Measurements from ENCODE around the gene RDX.

RDX gene

DNA sequence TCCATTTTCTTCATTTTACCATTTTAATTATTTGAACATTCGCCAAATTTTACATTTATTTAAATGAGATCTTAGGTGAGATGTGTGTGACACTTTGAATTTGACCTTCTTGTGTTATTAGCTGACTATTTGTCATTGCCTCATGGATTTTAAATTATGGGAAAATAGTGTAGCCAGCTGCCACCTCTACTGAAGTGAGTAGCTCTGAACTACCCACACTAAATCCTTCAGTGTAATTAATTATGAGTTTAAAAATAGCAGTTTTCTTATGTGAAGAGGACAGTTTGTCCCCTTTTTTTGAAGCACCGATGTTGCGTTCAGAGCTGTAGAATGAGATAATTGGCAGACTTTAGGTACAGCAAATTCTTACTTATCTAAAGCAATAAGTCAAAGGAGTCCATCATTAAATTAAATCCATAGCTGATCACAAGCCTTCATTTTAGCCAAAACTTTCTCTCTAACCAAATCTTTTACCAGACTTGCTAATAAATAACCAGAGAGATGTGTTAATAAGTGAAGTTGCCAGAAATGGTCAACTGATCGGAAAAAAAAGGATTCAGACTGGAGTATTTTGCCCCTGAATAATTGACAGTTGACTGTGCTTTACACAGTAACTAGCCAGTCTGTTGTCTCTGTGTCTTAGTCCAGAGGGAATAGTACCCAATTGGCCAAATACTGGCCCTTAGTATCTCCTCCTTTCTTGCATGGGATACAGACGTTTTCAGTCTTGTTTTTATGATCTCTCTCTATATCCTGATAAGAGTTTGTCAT, 128.2 kb downstream of the RDX start:
- no peak for DNase-seq

DNA sequence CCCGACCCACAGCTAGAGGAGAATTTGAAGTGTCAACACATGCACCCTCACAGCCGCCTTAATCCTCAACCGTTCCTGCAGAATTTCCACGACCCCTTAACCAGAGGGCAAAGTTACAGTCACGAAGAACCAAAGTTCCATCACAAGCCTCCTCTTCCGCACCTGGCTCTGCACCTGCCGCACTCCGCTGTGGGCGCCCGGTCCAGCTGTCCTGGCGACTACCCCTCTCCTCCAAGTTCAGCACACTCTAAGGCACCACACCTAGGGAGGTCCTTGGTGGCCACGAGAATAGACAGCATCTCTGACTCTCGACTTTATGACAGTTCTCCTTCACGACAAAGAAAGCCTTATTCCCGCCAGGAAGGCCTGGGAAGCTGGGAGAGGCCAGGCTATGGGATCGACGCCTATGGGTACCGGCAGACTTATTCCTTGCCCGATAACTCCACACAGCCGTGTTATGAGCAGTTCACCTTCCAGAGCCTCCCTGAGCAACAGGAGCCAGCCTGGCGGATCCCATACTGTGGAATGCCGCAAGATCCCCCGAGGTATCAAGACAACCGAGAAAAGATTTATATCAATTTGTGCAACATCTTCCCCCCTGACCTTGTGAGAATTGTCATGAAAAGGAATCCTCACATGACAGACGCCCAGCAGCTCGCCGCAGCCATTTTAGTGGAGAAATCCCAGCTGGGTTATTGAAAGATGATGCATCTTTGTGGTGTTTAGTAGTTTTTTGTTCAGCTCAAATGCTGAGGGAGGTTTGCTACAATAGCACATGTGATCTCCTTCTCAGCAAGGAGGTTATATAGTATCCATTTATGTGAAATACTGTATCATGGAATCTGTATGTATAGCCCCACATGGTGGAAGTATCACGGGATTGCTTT, 131.1 kb downstream of the RDX start:
- DNase-seq = no peak

DNA sequence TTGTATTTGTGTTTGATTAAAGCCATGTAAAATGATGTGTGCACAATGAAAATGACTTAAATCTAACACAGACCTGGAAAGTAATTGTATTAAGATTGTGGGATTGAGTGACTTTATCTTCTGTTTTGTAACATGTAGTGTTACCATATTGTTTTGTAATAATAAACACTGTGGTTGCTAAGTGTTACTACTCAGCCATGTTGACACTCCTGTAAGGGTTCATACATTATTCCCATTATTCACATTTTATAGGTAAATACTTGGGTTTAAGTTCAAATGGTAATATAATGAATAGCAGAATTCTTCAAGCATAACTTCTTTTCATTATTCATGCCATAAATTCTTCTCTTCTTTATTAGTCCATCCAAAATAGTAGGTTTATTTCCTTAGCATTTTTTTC, 134.2 kb downstream of the RDX start:
- no peak for DNase-seq

DNA sequence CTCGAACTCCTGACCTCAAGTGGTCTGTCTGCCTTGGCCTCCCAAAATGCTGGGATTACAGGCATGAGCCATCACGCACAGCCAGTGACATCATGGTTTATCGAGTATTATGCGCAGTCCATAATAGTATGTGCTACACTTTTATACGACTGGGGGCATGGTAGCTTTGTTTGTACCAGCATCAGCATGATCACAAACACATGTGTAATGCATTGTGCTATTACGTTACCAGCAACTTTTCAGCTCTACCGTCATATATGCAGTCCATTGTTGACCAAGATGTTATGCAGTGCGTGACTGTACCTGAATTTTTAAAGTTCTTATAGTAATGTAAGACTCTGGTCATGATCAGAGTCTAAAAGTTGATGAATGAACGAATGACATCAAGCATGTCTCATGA, 135.4 kb downstream of the RDX start:
- no peak for DNase-seq

DNA sequence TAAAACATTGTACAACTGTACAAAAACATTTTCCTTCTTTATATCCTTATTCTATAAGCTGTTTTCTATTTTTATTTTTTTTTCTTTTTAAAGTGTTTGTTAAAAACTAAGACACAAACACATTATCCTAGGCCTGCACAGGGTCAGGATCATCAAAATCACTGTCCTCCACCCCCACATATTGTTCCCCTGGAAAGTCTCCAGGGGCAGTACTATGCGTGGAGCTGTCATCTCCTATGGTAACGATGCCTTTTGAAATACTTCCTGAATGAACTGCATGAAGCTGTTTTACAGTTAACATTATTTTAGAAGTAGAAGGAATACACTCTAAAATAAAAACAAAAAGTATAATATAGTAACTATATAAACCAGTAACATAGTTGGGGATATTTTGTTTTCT, 136.0 kb downstream of the RDX start:
- no peak for DNase-seq

DNA sequence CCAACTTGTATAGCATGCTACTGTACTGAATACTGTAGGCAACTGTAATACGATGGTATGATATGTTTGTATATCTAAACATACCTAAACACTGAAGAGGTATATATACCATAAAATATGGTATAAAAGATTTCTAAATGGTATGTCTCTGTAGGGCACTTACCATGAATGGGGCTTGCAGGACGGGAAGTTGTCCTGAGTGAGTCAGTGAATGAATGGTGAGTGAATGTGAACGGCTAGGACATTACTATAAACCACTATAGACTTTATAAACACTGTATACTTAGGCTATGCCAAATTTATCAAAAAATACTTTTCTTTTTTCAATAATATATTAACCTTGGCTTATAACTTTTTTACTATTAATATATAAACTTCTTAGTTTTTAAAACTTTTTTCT, 136.4 kb downstream of the RDX start:
- no peak for DNase-seq

DNA sequence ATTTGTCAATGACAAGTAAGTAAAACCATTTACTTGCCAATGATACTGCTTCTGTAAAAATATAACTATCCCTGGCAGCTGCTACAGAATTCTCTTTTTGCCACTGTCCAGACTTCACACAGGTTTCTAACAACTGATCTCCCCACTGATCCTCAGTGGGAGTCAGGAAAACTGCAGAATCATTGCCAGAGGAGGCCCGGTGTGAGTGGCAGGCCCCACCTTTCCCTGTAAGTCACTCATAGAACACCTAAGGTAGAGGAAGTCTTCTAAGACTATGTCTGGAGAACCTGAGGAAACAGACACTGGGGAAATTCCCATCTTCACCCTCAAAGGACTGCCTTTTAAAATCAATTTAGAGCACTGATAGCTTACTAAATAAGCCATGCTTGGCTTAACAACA, 136.9 kb downstream of the RDX start:
- no peak for DNase-seq

DNA sequence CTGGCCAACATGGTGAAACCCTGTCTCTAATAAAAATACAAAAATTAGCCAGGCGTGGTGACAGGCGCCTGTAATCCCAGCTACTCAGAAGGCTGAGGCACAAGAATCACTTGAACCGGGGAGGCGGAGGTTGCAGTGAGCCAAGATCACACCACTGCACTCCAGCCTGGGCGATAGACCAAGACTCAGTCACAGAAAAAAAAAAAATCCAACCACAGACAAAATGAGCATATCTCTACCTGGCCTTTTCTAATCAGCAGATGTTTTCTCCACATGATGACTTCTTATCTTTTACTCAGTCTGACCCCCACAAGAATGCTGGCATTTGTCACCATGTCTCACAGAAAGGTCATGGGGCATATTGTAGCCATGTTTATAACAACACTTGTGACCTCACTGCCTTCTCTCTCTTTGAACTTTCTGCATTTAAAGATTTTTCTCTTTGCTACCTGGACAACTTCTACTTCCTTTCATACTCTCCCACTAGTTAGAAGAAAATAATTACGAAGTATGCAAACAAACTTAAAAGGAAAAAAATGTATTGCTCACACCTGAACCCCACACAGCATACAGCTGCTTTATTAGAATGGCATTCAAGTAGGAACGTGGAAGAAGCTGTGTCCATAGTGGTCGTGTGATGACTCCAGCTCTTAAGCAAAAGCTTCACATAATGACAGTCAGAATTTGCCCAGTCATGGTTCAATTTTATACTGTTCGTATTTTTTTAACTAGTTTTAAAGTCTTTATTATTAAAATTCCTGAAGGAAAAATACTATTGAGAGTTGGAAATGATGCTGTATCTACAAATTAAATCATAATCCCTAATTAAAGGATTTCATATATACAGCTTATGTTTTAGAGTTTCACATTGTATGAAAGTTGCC, 137.9 kb downstream of the RDX start:
- no peak for DNase-seq

DNA sequence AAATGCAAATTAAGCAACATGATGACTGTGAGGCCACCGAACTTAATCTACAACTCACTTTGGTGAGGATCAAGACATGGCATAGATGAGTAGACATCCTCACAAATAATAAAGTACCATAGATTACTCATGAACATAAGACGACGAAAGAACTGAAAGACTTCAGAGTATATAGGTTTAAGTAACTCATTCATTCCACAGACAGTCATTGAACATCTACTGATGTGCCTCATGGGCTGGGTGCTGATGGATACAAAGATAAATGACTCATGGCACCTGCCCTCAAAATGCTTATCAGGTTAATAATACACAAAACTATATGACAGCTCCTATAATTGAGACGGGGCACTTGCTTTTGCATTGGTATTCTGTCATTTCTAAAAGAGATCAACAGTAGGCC, 139.9 kb downstream of the RDX start:
- no peak for DNase-seq

DNA sequence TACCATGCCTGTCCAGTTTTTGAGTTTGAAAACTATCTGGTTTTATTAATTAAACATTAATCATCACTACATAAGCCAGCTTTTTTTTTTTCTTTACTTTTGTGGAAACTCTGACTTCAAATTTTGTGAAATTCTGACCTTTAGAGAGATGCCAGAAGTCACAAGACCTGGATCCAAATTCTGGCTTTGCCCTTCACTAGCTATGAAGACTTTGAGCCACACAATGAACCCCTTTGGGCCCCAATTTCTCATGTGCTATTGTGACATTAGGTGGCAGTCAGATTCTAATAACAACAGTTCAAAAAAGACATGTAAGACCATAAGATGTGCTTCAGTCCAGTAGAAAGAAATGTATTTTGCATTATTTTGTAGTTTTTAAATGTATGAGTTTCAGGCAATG, 142.9 kb downstream of the RDX start:
- DNase-seq = no peak

DNA sequence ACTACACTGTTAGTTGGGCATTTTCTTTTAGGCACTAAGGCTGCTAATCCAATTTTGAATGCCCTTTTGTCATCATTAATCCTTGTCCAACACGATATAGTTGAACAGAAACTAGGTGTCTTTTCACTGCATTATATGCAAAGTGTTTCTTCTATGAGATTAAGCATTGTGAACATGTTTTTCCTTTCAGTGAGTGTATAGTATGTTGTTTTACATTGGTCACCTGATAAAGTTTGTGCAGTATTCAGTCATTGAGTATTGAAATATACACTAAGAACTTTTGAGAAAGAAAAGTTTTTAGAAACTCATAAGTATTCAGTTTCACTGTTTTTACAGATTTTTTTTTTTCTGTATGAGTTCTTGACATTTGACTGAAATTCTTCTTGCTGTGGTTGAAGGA, 144.2 kb downstream of the RDX start:
- DNase-seq = no peak

DNA sequence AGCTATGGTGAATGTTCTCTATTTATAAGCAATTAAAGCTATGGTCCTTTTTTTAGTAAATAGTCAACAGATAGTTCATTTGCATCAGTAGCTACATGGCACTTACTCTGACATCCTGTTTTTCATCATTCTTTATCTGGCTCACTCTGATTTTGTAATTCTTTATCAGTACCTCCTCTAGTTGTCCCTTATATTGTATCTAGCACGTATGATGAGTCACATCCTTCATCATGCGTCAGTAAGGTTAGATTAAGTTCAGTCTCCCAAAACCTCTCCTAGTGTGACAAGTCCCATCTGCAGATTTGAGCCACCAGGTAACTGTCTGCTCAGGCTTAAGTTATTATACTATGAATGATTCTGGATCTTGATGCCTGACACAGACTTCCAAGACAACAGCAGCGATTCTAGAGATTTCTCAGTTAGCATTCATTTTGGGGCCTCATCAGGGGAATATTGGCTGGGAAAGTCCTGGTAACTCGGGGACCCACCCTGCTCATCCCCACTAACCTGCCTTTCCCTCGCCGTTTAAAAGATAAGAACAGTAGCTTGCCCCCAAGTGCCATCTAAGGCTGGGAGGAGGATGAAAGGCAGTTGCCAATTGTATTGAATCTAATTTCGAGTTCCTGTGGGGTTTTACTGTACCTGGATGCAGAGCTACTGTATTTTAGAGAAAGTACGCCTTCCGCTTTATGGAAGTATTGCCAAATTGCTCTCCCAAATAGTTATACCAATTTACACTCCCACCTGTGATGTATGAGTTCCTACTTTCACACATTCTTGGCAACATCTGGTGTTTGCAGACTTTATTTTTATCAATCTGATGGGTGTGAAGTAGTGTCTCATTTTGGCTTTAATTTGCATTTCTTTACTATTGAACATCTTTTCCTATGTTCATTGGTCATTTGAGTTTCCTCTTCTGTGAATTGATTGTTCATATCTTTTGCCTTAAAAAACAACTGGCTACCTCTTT, 147.4 kb downstream of the RDX start:
- DNase-seq = peak; percentile 46

DNA sequence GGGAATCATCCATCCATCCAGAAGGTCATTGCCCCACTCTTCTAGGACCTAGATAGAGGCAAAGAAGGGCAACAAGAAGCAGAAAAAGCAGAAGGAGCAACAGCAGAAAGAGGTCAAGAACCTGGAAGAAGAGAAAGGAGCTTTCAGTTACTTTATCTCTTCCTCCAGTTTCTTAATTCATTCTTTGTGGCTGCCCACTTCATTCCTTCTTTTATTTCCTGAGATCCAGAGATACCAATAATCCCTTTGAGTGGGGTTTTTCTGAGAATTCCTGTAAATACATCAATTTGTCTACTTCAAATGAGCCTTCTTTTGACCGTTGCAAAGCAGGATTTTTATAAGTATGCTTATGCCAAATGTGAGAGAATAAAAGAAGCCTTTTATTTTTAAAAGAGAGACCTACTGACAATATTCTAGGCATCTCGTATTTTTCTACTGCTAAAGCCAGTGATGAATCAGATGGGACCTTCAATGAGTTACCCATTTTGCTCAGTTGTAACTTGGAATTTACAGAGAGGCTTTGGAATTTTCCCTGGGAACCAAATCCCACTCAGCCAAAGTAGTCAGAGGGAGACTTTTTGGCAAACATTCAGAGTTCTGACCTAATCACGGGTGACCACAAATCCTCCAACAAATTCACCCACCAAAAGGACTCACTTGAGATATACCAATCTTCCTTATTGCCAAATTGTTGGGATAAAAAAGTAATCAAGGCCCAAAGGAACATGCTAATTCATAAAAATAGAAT, 148.3 kb downstream of the RDX start:
- no peak for DNase-seq

DNA sequence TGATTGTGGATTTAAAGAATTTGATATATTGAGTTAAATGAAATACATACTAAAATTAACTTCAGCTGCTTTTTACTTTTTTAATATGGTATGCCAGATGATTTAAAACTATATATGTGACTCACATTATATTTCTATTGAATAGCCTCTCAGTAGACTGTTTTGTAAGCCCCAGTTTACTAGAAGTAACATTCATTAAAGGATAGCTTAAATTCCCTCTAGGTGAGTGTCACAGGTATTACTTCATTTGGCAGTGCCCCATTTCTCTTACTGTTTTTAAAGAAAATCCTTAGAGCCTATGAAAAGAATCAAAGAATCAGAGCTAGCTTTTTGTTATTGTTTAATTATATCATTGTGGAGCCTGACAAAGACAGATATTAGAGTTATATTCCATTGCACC, 154.6 kb downstream of the RDX start:
- no peak for DNase-seq

DNA sequence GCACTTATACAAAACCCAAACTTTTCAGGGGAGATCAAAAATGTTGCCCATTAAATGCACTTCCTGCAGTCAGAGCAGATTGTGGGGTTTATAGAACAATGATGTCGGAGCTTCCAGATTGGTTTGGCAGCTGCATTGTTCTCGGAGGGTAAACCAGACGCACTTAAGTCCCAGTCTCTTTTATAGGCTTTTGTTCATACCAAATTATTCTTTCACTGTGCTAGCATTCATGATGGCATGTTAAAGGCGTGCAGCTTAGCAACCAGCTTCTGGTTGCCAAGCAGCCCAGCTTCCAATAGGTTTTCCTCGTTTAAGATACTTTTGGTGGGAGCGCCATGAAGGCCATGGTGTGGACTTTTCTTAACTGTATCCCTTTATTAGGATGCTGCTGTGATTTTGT, 162.3 kb downstream of the RDX start:
- no peak for DNase-seq

DNA sequence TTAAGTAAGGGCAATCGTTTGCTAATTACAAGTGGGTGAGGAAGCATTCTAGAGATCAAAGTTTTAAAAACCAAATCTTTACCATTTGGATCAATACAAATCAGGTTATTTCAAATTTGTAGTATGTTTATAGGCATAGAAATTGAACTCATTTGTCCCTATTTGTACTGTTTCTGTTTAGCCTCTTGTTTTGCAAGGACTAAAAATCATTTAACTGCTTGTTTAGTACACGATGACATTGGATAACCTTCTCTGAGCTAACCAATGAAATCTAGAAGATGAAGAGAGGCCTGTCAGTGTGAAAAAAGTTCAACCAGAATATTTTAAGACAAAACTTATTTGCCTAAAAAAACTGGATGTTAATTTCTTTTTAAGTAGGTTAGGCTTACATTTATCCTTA, 163.3 kb downstream of the RDX start:
- no peak for DNase-seq

DNA sequence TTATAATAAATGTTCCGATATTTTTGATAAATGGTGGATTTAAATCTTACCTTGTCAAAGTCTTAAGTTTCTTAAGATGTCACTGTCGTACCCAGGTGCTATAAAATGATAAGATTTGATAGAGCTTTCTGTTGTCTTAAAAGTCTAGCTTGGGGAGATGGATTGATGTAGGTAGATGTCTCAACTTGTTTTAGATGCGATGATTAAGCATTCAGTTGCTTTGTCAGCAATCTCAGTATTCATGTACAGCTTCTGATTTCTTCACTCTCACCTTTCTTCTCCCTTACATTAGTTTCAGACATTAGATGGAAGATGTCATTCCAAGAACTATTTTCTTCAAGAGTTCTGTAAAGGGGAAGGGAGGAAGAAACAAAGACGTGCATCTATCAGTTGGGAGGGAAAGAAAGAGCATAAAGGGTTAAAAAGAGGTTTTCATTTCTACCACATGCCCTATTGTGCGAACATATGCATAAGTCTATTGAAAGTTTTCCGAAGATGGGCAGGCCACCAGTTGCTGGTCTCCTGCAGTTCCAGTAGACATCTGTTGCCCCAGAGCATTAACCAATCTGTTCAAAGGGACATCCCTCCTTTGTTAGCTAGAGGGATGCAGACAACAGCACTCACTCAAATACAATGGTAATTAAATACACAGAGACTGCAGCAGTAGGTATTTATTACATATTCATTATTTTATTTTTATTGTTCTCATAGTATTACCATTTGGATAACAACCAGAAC, 164.9 kb downstream of the RDX start:
- DNase-seq = no peak

DNA sequence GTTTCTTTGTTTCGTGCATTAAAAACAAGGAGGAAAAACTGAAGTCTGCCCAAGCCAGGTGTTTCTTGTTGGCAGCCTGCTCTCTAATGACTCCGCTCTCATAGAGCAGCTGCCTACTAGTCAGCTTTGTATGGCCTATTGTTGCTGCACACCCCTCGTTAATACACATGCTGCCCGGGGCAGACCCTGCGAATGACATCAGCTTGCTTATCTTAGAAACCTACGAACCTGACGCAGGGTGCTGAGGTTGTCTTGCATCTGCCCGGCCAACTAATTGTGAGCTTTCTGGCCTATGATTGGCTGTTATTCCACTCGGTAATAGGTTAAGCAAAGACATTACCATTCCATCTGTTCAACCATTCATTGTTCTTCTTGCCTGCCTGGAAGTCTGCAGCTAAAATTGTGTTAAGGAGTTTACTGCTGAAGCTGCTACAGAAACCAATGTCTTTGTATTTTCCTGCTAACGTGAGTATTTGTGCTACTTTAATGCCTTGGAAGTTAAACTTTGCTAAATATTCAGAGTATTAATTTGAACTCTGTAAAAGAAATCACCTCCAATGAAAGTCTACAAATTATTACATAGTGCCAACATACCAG, 165.7 kb downstream of the RDX start:
- DNase-seq = no peak

DNA sequence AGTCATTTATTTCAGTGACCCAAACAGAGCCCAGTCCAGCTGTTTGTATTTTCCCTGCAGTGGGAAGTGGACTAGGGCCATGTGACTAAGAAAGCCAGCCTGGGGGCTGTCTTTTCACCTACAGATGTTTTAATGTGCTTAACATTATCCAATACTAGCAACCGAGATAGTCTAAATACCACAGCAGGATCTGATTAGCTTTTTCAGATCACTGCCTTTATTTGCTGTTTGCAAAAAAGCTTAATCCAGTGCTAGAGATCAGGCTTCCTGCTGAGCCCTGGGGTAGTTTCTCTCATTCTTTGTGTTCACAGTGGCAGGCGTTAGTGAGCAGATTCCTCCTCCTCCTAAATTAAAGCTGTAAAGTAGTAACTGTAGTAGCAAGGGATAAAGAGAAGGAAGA, 168.3 kb downstream of the RDX start:
- peak; percentile 9 for DNase-seq

DNA sequence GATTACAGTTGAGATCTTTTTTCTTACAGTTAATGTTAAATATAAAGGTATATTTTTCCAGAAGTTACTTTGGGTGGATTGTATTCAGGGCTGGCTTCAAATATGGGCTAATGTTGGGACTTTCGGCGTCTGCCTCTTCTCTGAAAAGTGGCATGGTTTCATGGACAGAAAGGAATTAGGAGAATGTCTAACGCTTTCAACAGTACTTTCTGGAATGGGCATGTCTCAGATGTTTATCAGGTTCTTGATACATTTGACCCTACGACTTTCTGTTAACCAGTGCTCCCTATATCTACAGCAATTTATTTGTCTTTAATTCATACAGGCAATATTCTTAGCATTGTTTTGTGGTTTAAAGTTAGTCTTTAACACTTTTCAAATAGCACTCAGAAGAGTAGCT, 169.5 kb downstream of the RDX start:
- no peak for DNase-seq
